Measurements from ENCODE around the gene ADAMTSL1. TPM values are rescaled to one million over a fixed set of nuclear protein-coding genes. Genes with fewer than 3 reads are reported as not detected.

The ADAMTSL1 gene, protein sequence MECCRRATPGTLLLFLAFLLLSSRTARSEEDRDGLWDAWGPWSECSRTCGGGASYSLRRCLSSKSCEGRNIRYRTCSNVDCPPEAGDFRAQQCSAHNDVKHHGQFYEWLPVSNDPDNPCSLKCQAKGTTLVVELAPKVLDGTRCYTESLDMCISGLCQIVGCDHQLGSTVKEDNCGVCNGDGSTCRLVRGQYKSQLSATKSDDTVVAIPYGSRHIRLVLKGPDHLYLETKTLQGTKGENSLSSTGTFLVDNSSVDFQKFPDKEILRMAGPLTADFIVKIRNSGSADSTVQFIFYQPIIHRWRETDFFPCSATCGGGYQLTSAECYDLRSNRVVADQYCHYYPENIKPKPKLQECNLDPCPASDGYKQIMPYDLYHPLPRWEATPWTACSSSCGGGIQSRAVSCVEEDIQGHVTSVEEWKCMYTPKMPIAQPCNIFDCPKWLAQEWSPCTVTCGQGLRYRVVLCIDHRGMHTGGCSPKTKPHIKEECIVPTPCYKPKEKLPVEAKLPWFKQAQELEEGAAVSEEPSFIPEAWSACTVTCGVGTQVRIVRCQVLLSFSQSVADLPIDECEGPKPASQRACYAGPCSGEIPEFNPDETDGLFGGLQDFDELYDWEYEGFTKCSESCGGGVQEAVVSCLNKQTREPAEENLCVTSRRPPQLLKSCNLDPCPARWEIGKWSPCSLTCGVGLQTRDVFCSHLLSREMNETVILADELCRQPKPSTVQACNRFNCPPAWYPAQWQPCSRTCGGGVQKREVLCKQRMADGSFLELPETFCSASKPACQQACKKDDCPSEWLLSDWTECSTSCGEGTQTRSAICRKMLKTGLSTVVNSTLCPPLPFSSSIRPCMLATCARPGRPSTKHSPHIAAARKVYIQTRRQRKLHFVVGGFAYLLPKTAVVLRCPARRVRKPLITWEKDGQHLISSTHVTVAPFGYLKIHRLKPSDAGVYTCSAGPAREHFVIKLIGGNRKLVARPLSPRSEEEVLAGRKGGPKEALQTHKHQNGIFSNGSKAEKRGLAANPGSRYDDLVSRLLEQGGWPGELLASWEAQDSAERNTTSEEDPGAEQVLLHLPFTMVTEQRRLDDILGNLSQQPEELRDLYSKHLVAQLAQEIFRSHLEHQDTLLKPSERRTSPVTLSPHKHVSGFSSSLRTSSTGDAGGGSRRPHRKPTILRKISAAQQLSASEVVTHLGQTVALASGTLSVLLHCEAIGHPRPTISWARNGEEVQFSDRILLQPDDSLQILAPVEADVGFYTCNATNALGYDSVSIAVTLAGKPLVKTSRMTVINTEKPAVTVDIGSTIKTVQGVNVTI (N-terminal part only)
- total RNA-seq (2014; rRNA removed) = 74.5 and 85.1 TPM in 2 replicates
- polyA plus RNA-seq (2012) = 61.3 TPM

- peak; percentile 93 for DNase-seq (ENCODE audit: low read depth)
These were observed at the start of gene ADAMTSL1 for GRCh38 chr9:18473652-18474279. TSS of gene ADAMTSL1 (plus strand) at chr9:18474153. CDS start at chr9:18474233, 80 bp downstream.

GRCh38 chr9:18427691-18428090 is 46.3 kb upstream of the ADAMTSL1 start:
- DNase-seq (ENCODE audit: low read depth) = no peak

DNA sequence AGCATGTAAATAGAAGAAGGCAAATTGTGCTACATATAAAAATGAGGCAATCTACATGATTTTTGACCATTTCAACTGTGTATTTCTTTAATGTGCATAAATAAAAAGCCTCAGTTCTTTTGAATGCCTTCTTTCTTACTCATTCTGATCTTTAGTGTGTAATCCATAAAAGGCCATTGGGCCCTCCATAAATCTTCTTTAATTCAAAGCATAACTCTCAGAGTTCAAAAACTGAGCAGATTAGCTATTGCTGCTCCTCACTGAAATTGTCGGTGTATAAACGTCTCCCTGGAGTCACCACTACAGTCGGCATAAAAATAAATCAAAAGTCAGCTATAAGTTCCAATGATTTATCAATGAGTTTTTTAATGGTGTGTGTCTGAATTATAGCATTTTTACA is 45.3 kb upstream of the ADAMTSL1 start:
- DNase-seq (ENCODE audit: low read depth) = no peak

GRCh38 chr9:18429070-18429469 is 44.9 kb upstream of the ADAMTSL1 start:
- peak; percentile 65 for DNase-seq (ENCODE audit: low read depth)

GRCh38 chr9:18433620-18434019 is 40.3 kb upstream of the ADAMTSL1 start:
- no peak for DNase-seq (ENCODE audit: low read depth)

- peak; percentile 88 for DNase-seq (ENCODE audit: low read depth)
These were observed 36.4 kb upstream of the ADAMTSL1 start for GRCh38 chr9:18437315-18438201.

GRCh38 chr9:18438300-18438925 is 35.5 kb upstream of the ADAMTSL1 start:
- peak; percentile 69 for DNase-seq (ENCODE audit: low read depth)

DNA sequence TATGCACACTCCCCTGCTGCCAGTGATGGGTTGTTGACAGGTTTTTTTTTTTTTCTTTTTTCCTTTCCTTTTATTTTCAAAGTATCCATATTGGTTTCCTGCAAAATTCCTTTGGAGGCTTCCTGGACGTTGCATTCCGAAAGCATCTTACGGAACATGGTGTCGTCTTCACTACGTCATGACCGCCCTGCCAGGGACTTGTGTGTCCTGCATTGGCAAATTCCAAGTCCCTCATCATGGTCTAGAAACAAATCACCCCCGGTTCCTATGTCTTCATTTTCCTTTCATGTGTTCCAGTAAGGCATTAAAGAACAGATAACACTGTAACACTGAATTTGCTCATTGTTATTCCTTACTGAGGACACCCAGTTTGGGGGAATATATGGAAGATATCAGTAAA is 35.0 kb upstream of the ADAMTSL1 start:
- no peak for DNase-seq (ENCODE audit: low read depth)

DNA sequence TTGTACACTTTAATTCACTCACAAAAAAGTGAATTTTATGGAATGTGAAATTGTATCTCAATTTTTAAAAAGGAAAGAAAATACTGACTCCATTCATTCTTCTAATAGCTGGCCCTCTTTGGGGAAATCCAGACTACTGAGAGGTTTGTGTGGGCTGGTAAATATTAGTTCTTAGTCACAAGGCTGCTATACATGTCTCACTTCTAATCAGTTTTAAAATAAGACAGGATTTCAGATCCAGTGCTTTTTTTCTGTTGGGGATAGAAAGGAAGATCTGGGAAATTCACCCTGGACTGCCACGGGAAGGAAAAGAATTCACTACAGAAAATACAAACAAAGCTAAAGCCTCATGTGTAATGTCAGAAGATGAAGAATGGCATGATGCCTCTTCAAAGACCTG is 32.7 kb upstream of the ADAMTSL1 start:
- no peak for DNase-seq (ENCODE audit: low read depth)

GRCh38 chr9:18442629-18443491 is 31.1 kb upstream of the ADAMTSL1 start:
- DNase-seq (ENCODE audit: low read depth) = peak; percentile 83

- DNase-seq (ENCODE audit: low read depth) = no peak
These were observed 26.8 kb upstream of the ADAMTSL1 start for GRCh38 chr9:18447131-18447530.

DNA sequence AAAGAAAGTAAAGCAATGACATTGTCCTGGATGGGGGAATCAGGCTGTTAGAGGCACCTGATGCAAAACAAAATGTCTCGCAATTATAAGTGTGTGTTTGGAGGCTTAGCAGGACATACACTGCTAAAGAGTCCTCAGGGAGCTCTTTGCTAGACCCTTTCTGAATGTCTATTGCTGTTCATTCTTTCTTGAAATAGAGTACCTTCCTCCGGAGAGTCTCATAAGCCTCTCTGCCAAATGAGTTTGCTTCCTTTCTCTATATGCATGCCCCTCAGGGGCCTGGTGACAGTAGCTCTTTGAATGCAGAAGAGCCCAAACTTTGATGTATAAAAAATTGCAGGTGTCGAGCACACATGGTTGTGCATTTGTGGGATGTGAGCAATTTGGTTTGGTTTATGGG is 26.4 kb upstream of the ADAMTSL1 start:
- no peak for DNase-seq (ENCODE audit: low read depth)

GRCh38 chr9:18448101-18448500 is 25.9 kb upstream of the ADAMTSL1 start:
- DNase-seq (ENCODE audit: low read depth) = no peak

GRCh38 chr9:18451406-18451805 is 22.5 kb upstream of the ADAMTSL1 start:
- no peak for DNase-seq (ENCODE audit: low read depth)

DNA sequence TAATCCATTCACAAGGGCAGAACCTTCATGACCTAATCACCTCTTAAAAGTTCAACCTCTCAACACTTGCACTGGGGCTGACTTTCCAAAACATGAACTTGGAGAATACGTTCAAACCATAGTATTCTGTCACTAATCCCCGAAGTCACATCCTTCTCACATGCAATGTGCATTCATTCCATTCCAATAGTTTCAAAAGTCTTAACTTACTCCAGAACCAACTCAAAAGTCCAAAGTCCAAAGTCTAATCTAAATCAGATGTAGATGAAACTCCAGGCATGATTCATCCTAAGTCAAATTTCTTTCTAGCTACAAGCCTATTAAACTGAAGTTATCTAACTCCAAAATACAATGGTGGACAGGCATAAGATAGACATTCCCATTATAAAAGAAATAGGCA is 21.7 kb upstream of the ADAMTSL1 start:
- no peak for DNase-seq (ENCODE audit: low read depth)

DNA sequence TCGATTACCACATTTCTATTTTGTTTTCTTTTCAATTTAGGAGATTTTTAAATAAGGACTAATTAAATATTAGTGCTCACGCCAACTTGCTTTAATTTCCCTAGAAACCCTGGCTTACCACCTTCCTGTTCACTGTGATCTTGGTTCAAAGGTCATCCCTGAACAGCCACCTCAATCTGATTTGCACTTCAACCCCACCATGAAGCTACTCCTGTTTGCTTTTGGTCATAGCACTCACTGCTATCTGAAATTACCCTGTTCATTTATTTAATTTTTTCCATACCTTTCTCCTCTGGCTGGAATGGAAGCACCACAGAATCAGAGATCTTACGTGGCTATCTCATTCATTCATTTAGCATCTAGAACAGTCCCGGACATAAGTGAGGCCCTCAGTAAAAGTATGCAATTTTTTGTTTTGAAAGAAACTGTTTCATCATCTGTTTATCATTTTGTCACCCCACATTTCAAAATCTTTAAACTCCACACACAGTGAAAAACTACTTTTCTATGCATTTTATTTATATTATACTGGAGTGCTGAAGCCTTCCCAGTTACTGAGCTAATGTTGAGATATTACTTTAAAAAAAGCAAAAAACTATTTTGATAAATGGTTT is 17.2 kb upstream of the ADAMTSL1 start:
- DNase-seq (ENCODE audit: low read depth) = no peak

DNA sequence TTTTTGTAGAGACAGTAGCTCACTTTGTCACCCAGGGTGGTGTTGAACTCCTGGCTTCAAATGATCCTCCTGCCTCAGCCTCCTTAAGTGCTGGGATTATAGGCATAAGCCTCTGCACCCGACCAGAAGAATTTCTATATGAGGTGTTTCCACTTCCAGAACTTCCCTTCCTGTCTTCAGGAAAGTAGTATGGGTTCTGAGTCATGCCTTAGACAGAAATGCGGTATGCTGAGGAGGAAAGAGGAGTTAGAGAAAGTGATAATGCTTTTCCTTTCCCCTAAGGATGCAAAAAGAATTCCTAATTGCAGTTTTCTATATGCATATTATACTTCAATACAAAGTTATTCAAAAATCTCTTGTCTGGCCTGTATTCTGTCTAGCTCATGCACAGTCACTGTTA is 16.4 kb upstream of the ADAMTSL1 start:
- no peak for DNase-seq (ENCODE audit: low read depth)

GRCh38 chr9:18459962-18460584 is 13.9 kb upstream of the ADAMTSL1 start:
- DNase-seq (ENCODE audit: low read depth) = peak; percentile 95
